NCI-H1092 (cell line): ENCODE measurements around the gene MLH1.

Source experiments
- DNase-seq: peaks from one replicate; lab custom pipeline; 2025; lab: John Stamatoyannopoulos, UW

Gene MLH1

DNA sequence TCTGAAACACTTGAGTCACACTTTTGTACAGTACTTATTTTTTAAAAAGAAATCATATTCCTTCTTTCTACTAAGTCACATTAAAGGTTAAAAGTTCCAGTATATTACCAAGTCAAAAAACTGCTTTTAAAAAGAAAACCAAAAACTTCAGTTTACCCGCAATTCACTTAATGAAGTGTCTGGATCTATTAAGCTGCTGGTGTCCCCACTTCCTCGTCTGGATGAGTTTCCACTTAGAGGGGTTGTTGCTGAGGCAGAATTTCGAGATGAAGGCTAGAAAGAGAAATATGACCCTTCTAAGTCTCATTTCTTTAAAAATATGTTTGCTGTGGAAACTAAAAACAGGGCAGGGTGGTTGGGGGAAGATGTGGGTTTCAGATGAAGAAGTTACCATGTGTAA is 101.3 kb downstream of the MLH1 start:
- no peak for DNase-seq

DNA sequence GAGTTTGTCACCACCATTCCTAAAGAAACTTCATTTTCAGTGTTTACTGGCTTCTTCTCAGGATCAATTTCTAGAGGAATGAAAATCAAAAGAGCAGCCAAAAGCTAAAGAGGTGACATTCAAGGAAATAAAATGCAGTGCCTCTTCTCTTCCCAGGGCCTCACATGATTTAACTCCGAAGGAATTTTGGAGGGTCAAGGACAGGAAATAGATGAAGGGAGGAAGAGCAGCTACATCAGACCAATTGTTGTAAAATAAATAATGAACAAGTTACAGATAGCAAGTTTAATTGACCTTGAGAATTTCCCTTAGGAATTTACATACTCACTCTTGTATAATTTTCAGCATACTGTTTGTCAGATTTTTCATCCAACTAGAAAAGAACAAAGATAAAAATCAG is 103.0 kb downstream of the MLH1 start:
- no peak for DNase-seq

DNA sequence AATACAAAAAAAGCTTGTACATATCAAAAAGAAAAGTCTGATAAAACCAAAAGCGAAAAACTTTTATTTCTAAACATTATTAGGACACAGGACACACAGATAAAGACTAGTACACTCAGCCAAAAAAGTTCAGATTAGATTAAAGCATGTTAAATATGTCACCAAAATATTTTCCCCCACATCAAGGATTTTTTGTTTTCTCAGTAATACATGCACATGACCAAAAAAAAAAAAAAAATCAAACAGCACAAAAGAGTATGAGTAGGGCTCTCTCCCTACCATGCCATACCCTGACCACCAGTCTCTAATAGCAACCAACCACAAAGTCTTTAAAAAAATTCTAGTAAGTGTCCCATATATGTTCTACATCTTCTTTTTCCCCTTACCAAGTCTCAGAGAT is 103.7 kb downstream of the MLH1 start:
- DNase-seq: no peak

DNA sequence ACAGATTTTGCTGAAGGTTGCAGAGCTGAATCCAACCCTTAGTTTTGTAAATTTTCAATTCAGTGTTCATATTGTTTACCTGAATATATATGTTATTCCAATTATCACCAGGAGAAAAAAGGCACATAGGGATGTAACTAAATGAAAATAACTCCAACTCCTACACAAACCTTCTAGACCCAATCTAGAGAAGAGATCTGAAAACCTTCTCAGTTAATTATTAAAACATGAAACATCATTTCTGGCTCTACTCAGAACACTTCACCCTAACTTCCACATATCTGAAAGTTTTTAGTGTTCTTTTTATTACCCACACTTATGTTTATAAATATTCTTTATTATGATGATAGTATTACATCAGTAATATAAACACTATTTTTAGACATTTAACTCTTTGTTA is 104.5 kb downstream of the MLH1 start:
- no peak for DNase-seq

DNA sequence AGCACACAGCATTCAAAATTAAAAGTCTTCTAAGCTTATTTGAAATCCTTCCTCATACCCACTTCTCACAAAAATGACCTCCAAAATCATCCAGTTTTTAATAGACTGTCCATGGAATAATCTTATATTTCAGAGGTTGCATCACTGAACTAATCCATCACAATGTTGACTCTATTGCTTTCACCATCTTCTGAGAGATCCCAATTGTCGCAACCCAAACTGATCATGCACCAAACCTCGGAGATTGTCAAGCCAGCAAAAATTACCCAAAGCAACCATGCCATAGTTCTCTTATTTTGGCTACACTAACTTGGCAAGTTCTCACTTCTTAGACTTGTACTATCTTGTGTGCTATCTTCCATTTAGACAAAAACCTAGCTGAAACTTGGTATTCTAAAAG is 105.6 kb downstream of the MLH1 start:
- no peak for DNase-seq

DNA sequence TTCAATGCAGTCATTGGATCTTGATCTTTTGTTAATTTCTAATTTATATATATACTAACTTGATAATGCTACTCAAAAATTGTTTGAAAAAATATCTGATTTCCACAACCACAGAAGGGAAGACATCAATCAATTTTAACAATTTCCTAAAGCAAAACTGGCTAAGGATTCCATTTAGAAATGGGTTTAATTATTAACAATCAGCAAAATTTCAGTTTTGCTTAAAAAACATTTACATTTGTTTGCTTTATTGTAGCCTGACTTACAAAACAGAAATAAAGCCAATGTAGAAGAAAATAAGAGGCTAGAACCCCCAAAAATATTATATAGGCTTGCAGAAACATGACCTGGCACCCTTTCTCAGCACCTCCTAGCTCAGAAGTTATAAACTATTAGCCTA is 106.2 kb downstream of the MLH1 start:
- no peak for DNase-seq

GRCh38 chr3:37100411-37100810 is 107.1 kb downstream of the MLH1 start:
- DNase-seq: no peak
